HepG2 (cell line): ENCODE measurements around the gene CEP128. TPM values are rescaled to one million over a fixed set of nuclear protein-coding genes. Genes with fewer than 3 reads are reported as not detected.

Experiments used
- ATAC-seq: fragments of 200-7000 bp; cut with Tn5 transposase; 3 replicates; pipeline ENCODE4 v1.9.1; 2020; ENCODE audit warnings: mild to moderate bottlenecking, moderate library complexity
- BruUV-seq: library from RNA; stranded (reverse); fragments of 400-500 nt; replicated peaks from 2 replicates; lab custom pipeline; 2021; lab: Mats Ljungman, UMichigan
- CTCF ChIA-PET: fragments of 300-600 bp; formaldehyde crosslinking; extraction: SDS; loops from one replicate; lab custom pipeline; 2021; ENCODE audit warnings: low total read pairs, inconsistent platforms, low intra/inter-chr PET ratio; lab: Yijun Ruan, JAX
- POLR2A ChIA-PET: fragments of 350-600 bp; sonication (Branson Sonifier 250); formaldehyde crosslinking; loops from one replicate; lab custom pipeline; 2020; ENCODE audit warnings: antibody characterized with exemption, inconsistent platforms; lab: Yijun Ruan, JAX
- DNase-seq: peaks from one replicate; pipeline ENCODE4 v3.0.0-alpha.2; 2015; ENCODE audit warnings: low spot score
- FAIRE-seq: peaks from 3 replicates; lab custom pipeline; 2011; peaks lifted over from hg19 to GRCh38; lab: Jason Lieb, UNC
- H2AFZ ChIP-seq: one replicate; pipeline ENCODE4 v1.6.1; 2011; ENCODE audit warnings: low read length, inconsistent platforms
- H3K27ac ChIP-seq: fragments of 300-600 bp; 3 replicates; pipeline ENCODE4 v1.8.0; 2011; ENCODE audit warnings: mixed run types, mild to moderate bottlenecking, mixed read lengths, low read length, inconsistent platforms; ENCODE audit not compliant: insufficient read depth; ENCODE audit errors: extremely low read length
- H3K27me3 ChIP-seq, 2 experiments: fragments of 200-600 bp in 1 of 2; 2 replicates in 1 of 2; 3 replicates in 1 of 2; pipeline versions ENCODE4 v1.6.0 to v1.8.0; 2011; ENCODE audit warnings: low read length in 2 of 2, mild to moderate bottlenecking in 2 of 2, moderate library complexity in 2 of 2, inconsistent platforms in 1 of 2; ENCODE audit not compliant: insufficient read depth in 2 of 2, control insufficient read depth in 1 of 2
- H3K36me3 ChIP-seq, 2 experiments: fragments of 200-600 bp in 1 of 2; replicated peaks in 1 of 2; 2 replicates in 1 of 2; 3 replicates in 1 of 2; pipeline versions ENCODE4 v1.5.1 to v1.8.0; 2011; ENCODE audit warnings: low read length in 2 of 2, inconsistent platforms in 1 of 2; ENCODE audit not compliant: insufficient read depth in 2 of 2, control insufficient read depth in 1 of 2
- H3K4me1 ChIP-seq: 2 replicates; pipeline ENCODE4 v1.5.1; 2012; ENCODE audit warnings: low read length, inconsistent platforms; ENCODE audit not compliant: insufficient read depth
- H3K4me2 ChIP-seq: 2 replicates; pipeline ENCODE4 v1.6.0; 2011; ENCODE audit warnings: low read depth, low read length, inconsistent platforms
- H3K4me3 ChIP-seq, 3 experiments: fragments of 200-600 bp in 1 of 3; sonication (generic), shearing (Covaris generic) in 1 of 3; replicated peaks in 1 of 3; 2 replicates each; pipeline ENCODE4 v1.5.1; 2011 to 2016; ENCODE audit warnings: low read length in 3 of 3, inconsistent platforms in 2 of 3, low read depth in 2 of 3, mild to moderate bottlenecking in 2 of 3, control low read depth in 1 of 3, mixed read lengths in 1 of 3; ENCODE audit not compliant: insufficient read depth in 1 of 3
- H3K79me2 ChIP-seq: one replicate; pipeline ENCODE4 v1.6.1; 2011; ENCODE audit warnings: low read length, inconsistent platforms; ENCODE audit not compliant: insufficient read depth
- H3K9ac ChIP-seq: 2 replicates; pipeline ENCODE4 v1.6.0; 2011; ENCODE audit warnings: mild to moderate bottlenecking, low read depth, low read length, inconsistent platforms; ENCODE audit not compliant: insufficient read depth
- H3K9me3 ChIP-seq: 2 replicates; pipeline ENCODE4 v1.5.1; 2012; ENCODE audit warnings: mild to moderate bottlenecking, low read length
- H4K20me1 ChIP-seq: 2 replicates; pipeline ENCODE4 v1.6.0; 2011; ENCODE audit warnings: inconsistent platforms, mild to moderate bottlenecking, low read length, moderate library complexity; ENCODE audit not compliant: insufficient read depth
- FOXC1 ChIP-seq: sonication (generic); formaldehyde crosslinking; IDR thresholded peaks from 2 replicates; pipeline ENCODE4 v1.8.0; 2022; ENCODE audit warnings: mild to moderate bottlenecking, missing genetic modification reagents, borderline replicate concordance
- GTF2F1 ChIP-seq: fragments of 150-350 bp; IDR thresholded peaks from 2 replicates; pipeline ENCODE4 v1.6.1; 2014; ENCODE audit warnings: low read length
- HNRNPK ChIP-seq: fragments of 200-400 bp; formaldehyde crosslinking; IDR thresholded peaks from 2 replicates; pipeline ENCODE4 v1.6.1; 2018; ENCODE audit warnings: low read length, low read depth, moderate library complexity, mild to moderate bottlenecking; ENCODE audit not compliant: poor library complexity, severe bottlenecking
- LCORL ChIP-seq, 2 experiments: fragments of 450-650 bp in 1 of 2; sonication (generic) in 1 of 2; formaldehyde crosslinking in 1 of 2; IDR thresholded peaks; 2 replicates each; pipeline versions ENCODE4 v1.5.0 to v1.6.1; 2017 to 2020; ENCODE audit warnings: antibody characterized with exemption in 1 of 2, missing genetic modification reagents in 1 of 2
- MTF2 ChIP-seq: sonication (generic); formaldehyde crosslinking; IDR thresholded peaks from 2 replicates; pipeline ENCODE4 v1.5.0; 2020; ENCODE audit warnings: missing genetic modification reagents, borderline replicate concordance
- NFKBIZ ChIP-seq: IDR thresholded peaks from 2 replicates; pipeline ENCODE4 v1.6.1; 2018; ENCODE audit warnings: missing genetic modification reagents, missing compliant biosample characterization
- TARDBP ChIP-seq: sonication (generic); formaldehyde crosslinking; IDR thresholded peaks from 2 replicates; pipeline ENCODE4 v1.8.0; 2022; ENCODE audit warnings: mild to moderate bottlenecking, missing genetic modification reagents
- ZNF329 ChIP-seq: sonication (generic); formaldehyde crosslinking; IDR thresholded peaks from 2 replicates; pipeline ENCODE4 v1.9.0; 2021; ENCODE audit warnings: low read depth, mild to moderate bottlenecking, missing genetic modification reagents
- ZNF703 ChIP-seq: sonication (generic); formaldehyde crosslinking; IDR thresholded peaks from 2 replicates; pipeline ENCODE4 v1.5.1; 2020; ENCODE audit warnings: missing genetic modification reagents, mild to moderate bottlenecking, moderate library complexity, borderline replicate concordance
- WGBS: methylation state at CpG from one replicate; pipeline ENCODE4 v1.1.6; 2017; ENCODE audit warnings: low lambda C conversion rate; 5-methylcytosine and 5-hydroxymethylcytosine counted together
- in situ Hi-C: cut with HindIII; loops from 2 replicates; pipeline ENCODE4 v1.10.0; 2017; ENCODE audit warnings: low pct_unique_long_range_greater_than_20kb; ENCODE audit not compliant: extremely low pct_ligation_motif_present
- intact Hi-C: fragments of 100-400 bp; cut with micrococcal nuclease; formaldehyde crosslinking; loops from one replicate; pipeline ENCODE4 v1.10.0; 2022; ENCODE audit not compliant: unreplicated experiment
- polyA plus RNA-seq, 8 experiments: library from polyadenylated mRNA; depleted of rRNA in 3 of 8; stranded (reverse) in 7 of 8; unstranded in 1 of 8; fragments of >200 nt; fragmentation: Illumina TruSeq in 4 of 8; extraction: Trizol in 4 of 8; gene quantifications; 2 replicates each; pipeline versions ENCODE4 v1.2.1 to v1.2.3, GENCODE V29; 2011 to 2016; ENCODE audit warnings: low read depth in 4 of 8, missing spikeins in 1 of 8, mixed read lengths in 1 of 8; ENCODE audit not compliant: insufficient read depth in 1 of 8
- total RNA-seq, 5 experiments: library from RNA; depleted of rRNA; stranded (reverse); fragments of >200 nt; fragmentation: Illumina TruSeq; extraction: Trizol; gene quantifications; 2 replicates each; pipeline ENCODE4 v1.2.3, GENCODE V29; 2016; ENCODE audit warnings: low read depth in 1 of 5
- TF ChIP-seq, protein P1 (sequence below): sonication (generic); formaldehyde crosslinking; IDR thresholded peaks from 2 replicates; pipeline ENCODE4 v1.5.0; 2020; ENCODE audit warnings: missing genetic modification reagents

Gene CEP128
- total and polyA plus RNA-seq, 2 of the 13 experiments (the other 11 are each of a cell fraction or from before 2014, with no cell fraction given): 1.3 to 7.5 TPM

DNA sequence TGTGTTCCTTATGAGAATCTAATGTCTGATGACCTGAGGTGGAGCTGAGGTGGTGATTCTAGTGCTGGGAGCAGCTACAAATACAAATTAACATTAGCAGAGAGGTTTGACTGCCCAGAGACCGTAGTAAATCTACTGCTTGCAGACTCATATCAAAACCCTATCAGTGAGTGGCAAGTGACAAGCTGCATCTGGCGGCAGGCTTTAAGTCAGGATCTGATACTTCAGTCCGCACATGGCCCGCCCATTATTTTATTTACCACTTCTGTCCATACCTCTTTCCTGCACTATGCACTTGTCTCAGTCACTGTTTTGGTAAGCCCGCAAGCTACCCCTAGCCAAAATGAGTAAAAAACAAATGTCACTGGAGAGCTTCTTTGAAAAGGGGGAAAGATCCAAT is 11.4 kb downstream of the CEP128 start:
- ATAC-seq (no peak), FAIRE-seq (no peak), DNase-seq (no peak)
- TF ChIP-seq FOXC1 (CRISPR knock-in tag) (no peak), ZNF329 (CRISPR knock-in tag) (no peak), GTF2F1 (no peak), HNRNPK (no peak), ZNF703 (CRISPR knock-in tag) (no peak), TARDBP (no peak), LCORL (IDR thresholded peaks at IDR 0.05) (no peak), LCORL (CRISPR knock-in tag; IDR thresholded peaks at IDR 0.05) (no peak), MTF2 (no peak), NFKBIZ (CRISPR knock-in tag) (no peak)
- TF ChIP-seq, protein P1, sequence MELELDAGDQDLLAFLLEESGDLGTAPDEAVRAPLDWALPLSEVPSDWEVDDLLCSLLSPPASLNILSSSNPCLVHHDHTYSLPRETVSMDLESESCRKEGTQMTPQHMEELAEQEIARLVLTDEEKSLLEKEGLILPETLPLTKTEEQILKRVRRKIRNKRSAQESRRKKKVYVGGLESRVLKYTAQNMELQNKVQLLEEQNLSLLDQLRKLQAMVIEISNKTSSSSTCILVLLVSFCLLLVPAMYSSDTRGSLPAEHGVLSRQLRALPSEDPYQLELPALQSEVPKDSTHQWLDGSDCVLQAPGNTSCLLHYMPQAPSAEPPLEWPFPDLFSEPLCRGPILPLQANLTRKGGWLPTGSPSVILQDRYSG (CRISPR knock-in tag): no peak
- in situ Hi-C loops (no loop called here), intact Hi-C loops (no loop called here)
- H3K4me2 ChIP-seq: no peak overlapping the region
- ChIA-PET POLR2A (no interaction called here), CTCF (no interaction called here)
- H3K27me3 ChIP-seq: no peaks in the 10 kb centered on the region
- no peaks in the 10 kb centered on the region for H3K9me3 ChIP-seq
- H3K27ac ChIP-seq: no peak overlapping the region
- H3K79me2 ChIP-seq: no peaks in the 10 kb centered on the region
- BruUV-seq: no TSS peak
- 89% methylated on average over 5 of the region's 5 CpGs for WGBS
- H3K4me3 ChIP-seq: no peak overlapping the region
- H4K20me1 ChIP-seq: no peaks in the 10 kb centered on the region
- no peaks in the 10 kb centered on the region; a peak in 1 of 5 replicates for H3K36me3 ChIP-seq
- no peaks in the 10 kb centered on the region for H3K4me1 ChIP-seq
- H3K9ac ChIP-seq: no peak overlapping the region
- no peak overlapping the region for H2AFZ ChIP-seq
